NCI-H524 treated with DMSO at 0.1 percent for 48 hours (cell line): Measurements from ENCODE around the gene GOLGA6L1.
"Not testable (repeated sequence)": the region's sequence is repeated elsewhere in the genome, so short reads cannot be mapped to it uniquely, and the experiment has no call there.

Experiments used
- DNase-seq: peaks from one replicate; lab custom pipeline; 2025; lab: John Stamatoyannopoulos, UW

Gene GOLGA6L1

GRCh38 chr15:23136722-23137121, at the start of gene GOLGA6L1:
GOLGA6L1 (minus strand) TSS chr15:23136822; CDS start chr15:23136731, 91 bp downstream.
- not testable (repeated sequence) for DNase-seq

GRCh38 chr15:23181201-23181600, 44.6 kb upstream of the GOLGA6L1 start:
- DNase-seq = not testable (repeated sequence)

GRCh38 chr15:23180547-23180927, 43.9 kb upstream of the GOLGA6L1 start:
- DNase-seq = not testable (repeated sequence)

GRCh38 chr15:23179768-23180546, 43.3 kb upstream of the GOLGA6L1 start:
- not testable (repeated sequence) for DNase-seq

- not testable (repeated sequence) for DNase-seq
Observed at GRCh38 chr15:23176683-23177082, 40.1 kb upstream of the GOLGA6L1 start.

GRCh38 chr15:23175606-23176005, 39.0 kb upstream of the GOLGA6L1 start:
- not testable (repeated sequence) for DNase-seq

- not testable (repeated sequence) for DNase-seq
Observed at GRCh38 chr15:23174609-23175140, 38.1 kb upstream of the GOLGA6L1 start.

GRCh38 chr15:23132787-23133186, 3.8 kb downstream of the GOLGA6L1 start:
- not testable (repeated sequence) for DNase-seq

GRCh38 chr15:23118208-23118607, 18.4 kb downstream of the GOLGA6L1 start:
- no peak for DNase-seq

- DNase-seq = no peak
Observed at GRCh38 chr15:23095796-23096195, 40.8 kb downstream of the GOLGA6L1 start.

- DNase-seq = no peak
Observed at GRCh38 chr15:23083115-23083514, 53.5 kb downstream of the GOLGA6L1 start.

- not testable (repeated sequence) for DNase-seq
Observed at GRCh38 chr15:23081996-23082737, 54.5 kb downstream of the GOLGA6L1 start.

GRCh38 chr15:23081271-23081670, 55.4 kb downstream of the GOLGA6L1 start:
- DNase-seq = no peak

- no peak for DNase-seq
Observed at GRCh38 chr15:23079766-23080165, 56.9 kb downstream of the GOLGA6L1 start.
